Measurements from ENCODE around the gene AHRR. TPM values are rescaled to one million over a fixed set of nuclear protein-coding genes. Genes with fewer than 3 reads are reported as not detected.

AHRR gene
- total RNA-seq, 1 donor from 2014 or later, result 6.1 TPM

- Mint-ChIP-seq H3K27ac (peak overlapping the region; percentile 46), H3K4me3 (peak overlapping the region; percentile 78), H3K36me3 (ENCODE audit: low read depth) (peaks cover 9% of the 10 kb centered on the region), H3K4me1 (peaks cover 34% of the 10 kb centered on the region), H3K9me3 (no peaks in the 10 kb centered on the region), H3K27me3 (peaks cover 8% of the 10 kb centered on the region)
- ChIA-PET POLR2A (interaction anchor here (1.1 kb wide), 2 partner anchors 136 to 200 kb away, joined by 3 to 5 read pairs; no protein-coding TSS in a partner anchor), CTCF (no interaction called here)
- intact Hi-C loops (cut with micrococcal nuclease), result no loop called here
- peak; percentile 17 for DNase-seq
- ATAC-seq (ENCODE audit: low read depth), result no peak
- no peak for TF ChIP-seq CTCF (IDR thresholded peaks at IDR 0.05)
These were observed 149.6 kb downstream of the AHRR start for GRCh38 chr5:470961-471749.

GRCh38 chr5:471750-472058 is 150.2 kb downstream of the AHRR start:
- DNase-seq (no peak), ATAC-seq (ENCODE audit: low read depth) (no peak)
- Mint-ChIP-seq H3K9me3 (no peaks in the 10 kb centered on the region), H3K27ac (peak overlapping the region; percentile 46), H3K27me3 (peaks cover 11% of the 10 kb centered on the region), H3K4me3 (peak overlapping the region; percentile 78), H3K4me1 (peaks cover 31% of the 10 kb centered on the region), H3K36me3 (ENCODE audit: low read depth) (peaks cover 3% of the 10 kb centered on the region)
- intact Hi-C loops (cut with micrococcal nuclease), result loop anchor here (1.0 to 2.0 kb wide), 3 partner anchors 7 to 200 kb away; partner anchors contain the start of gene PDCD6
- no peak for TF ChIP-seq CTCF (IDR thresholded peaks at IDR 0.05)
- ChIA-PET POLR2A (interaction anchor here (1.0 to 1.1 kb wide), 3 partner anchors 29 to 201 kb away, joined by 3 to 5 read pairs (median 3); partner anchors contain the start of gene EXOC3), CTCF (interaction anchor here (2.0 kb wide), 1 partner anchor 25 kb away, joined by 9 read pairs; no protein-coding TSS in a partner anchor)

- Mint-ChIP-seq H3K36me3 (ENCODE audit: low read depth) (no peaks in the 10 kb centered on the region), H3K4me1 (peaks cover 31% of the 10 kb centered on the region), H3K27me3 (peaks cover 16% of the 10 kb centered on the region), H3K9me3 (no peaks in the 10 kb centered on the region), H3K27ac (no peak overlapping the region), H3K4me3 (peak overlapping the region; percentile 78)
- ChIA-PET CTCF (interaction anchor here (2.0 kb wide), 1 partner anchor 26 kb away, joined by 9 read pairs; no protein-coding TSS in a partner anchor), POLR2A (interaction anchor here (1.0 to 1.1 kb wide), 3 partner anchors 29 to 201 kb away, joined by 3 to 5 read pairs (median 3); partner anchors contain the start of gene EXOC3)
- ATAC-seq (ENCODE audit: low read depth) (peak; percentile 7), DNase-seq (no peak)
- no peak for TF ChIP-seq CTCF (IDR thresholded peaks at IDR 0.05)
- intact Hi-C loops (cut with micrococcal nuclease), result loop anchor here (1.0 to 2.0 kb wide), 3 partner anchors 8 to 201 kb away; partner anchors contain the start of gene PDCD6
These were observed 150.7 kb downstream of the AHRR start for GRCh38 chr5:472076-472655.

- no peaks in the 10 kb centered on the region for H3K9me3 Mint-ChIP-seq
- peak overlapping the region; percentile 78 for H3K4me3 Mint-ChIP-seq
- H3K4me1 Mint-ChIP-seq, result peaks cover 31% of the 10 kb centered on the region
- H3K27ac Mint-ChIP-seq, result peak overlapping the region; percentile 53
- H3K36me3 Mint-ChIP-seq (ENCODE audit: low read depth), result no peaks in the 10 kb centered on the region
- intact Hi-C loops (cut with micrococcal nuclease), result loop anchor here (1.0 to 2.0 kb wide), 4 partner anchors 9 to 202 kb away; partner anchors contain the start of genes CEP72 and PDCD6
- CTCF ChIA-PET, result interaction anchor here (1.8 to 2.0 kb wide), 2 partner anchors 26 to 156 kb away, joined by 5 to 9 read pairs; no protein-coding TSS in a partner anchor
- POLR2A ChIA-PET, result interaction anchor here (1.0 to 1.4 kb wide), 7 partner anchors 9 to 170 kb away, joined by 3 to 6 read pairs (median 4); partner anchors contain the start of gene EXOC3
- DNase-seq, result peak; percentile 97
- H3K27me3 Mint-ChIP-seq, result peaks cover 21% of the 10 kb centered on the region
- peak; percentile 86 for ATAC-seq (ENCODE audit: low read depth)
- no peak for TF ChIP-seq CTCF (IDR thresholded peaks at IDR 0.05)
These were observed 151.4 kb downstream of the AHRR start for GRCh38 chr5:472656-473550.

Measured in activated B cell treated with CpG ODN at 0.5 μM for 24 hours (primary cell).